Motor neuron (in vitro differentiated cells): ENCODE results near the gene ZFC3H1. TPM values are rescaled to one million over a fixed set of nuclear protein-coding genes. Genes with fewer than 3 reads are reported as not detected.
A peak's percentile ranks its signal among the peaks of the same experiment; 100 is the strongest.

Experiments
- ATAC-seq, 8 experiments: fragments of 200-7000 bp; cut with Tn5 transposase; replicated peaks in 6 of 8; 2 replicates each; pipeline ENCODE4 v1.8.0; 2021; ENCODE audit warnings: mild to moderate bottlenecking in 8 of 8, moderate library complexity in 8 of 8
- H3K27ac ChIP-seq, 2 donors: fragments of 250-450 bp; sonication (Bioruptor Pico); 2 replicates each; pipeline ENCODE4 v1.9.0; 2021; ENCODE audit warnings: antibody characterized with exemption in 2 of 2, mild to moderate bottlenecking in 2 of 2, moderate library complexity in 1 of 2
- H3K4me1 ChIP-seq, 2 donors: fragments of 250-450 bp; sonication (Bioruptor Pico); replicated peaks in 1 of 2; 2 replicates each; pipeline ENCODE4 v1.6.1; 2021; ENCODE audit warnings: antibody characterized with exemption in 2 of 2, mild to moderate bottlenecking in 2 of 2, moderate library complexity in 1 of 2
- H3K4me3 ChIP-seq, 5 donors: fragments of 250-450 bp; sonication (Bioruptor Pico); 2 replicates each; pipeline ENCODE4 v1.9.0; 2021; ENCODE audit warnings: antibody characterized with exemption in 5 of 5, mild to moderate bottlenecking in 5 of 5, moderate library complexity in 4 of 5
- WGBS, 10 experiments: fragments of 450-650 bp; shearing (Covaris generic); methylation state at CpG; one replicate each; pipeline ENCODE4 v1.0.0; 2022; 5-methylcytosine and 5-hydroxymethylcytosine counted together
- in situ Hi-C, 9 experiments: fragments of 400-800 bp; cut with MboI; loops; one replicate each; pipeline ENCODE4 v1.15.0; 2021; ENCODE audit warnings: low sequenced_read_pairs in 9 of 9, low pct_unique_long_range_greater_than_20kb in 2 of 9; ENCODE audit not compliant: unreplicated experiment in 9 of 9
- total RNA-seq, 8 experiments: library from RNA; unstranded; fragments of 300-600 nt; gene quantifications; 2 replicates each; pipeline versions ENCODE4 v1.2.3 to v1.2.4, GENCODE V29; 2022

Gene ZFC3H1
- total RNA-seq, 8 experiments from 2014 or later = 16.8 to 63.4 (median 27.9) TPM

- Histone ChIP-seq H3K4me3 (no peak overlapping the region), H3K4me1 (no peaks in the 10 kb centered on the region), H3K27ac (no peak overlapping the region)
- 92 to 100% (median 100%) methylated on average over 1 to 3 of the region's 3 CpGs for WGBS, 10 experiments
- in situ Hi-C loops = loop anchor here in 2 of 9 experiments (25.0 kb wide), 1 partner anchor 908 kb away; no protein-coding TSS in a partner anchor
- ATAC-seq = no peak
Measured at GRCh38 chr12:71645268-71645667, 18.4 kb downstream of the ZFC3H1 start.

GRCh38 chr12:71642264-71642663 lies 21.4 kb downstream of the ZFC3H1 start:
- Histone ChIP-seq H3K27ac (no peak overlapping the region), H3K4me1 (no peaks in the 10 kb centered on the region), H3K4me3 (no peak overlapping the region)
- in situ Hi-C loops = loop anchor here in 2 of 9 experiments (25.0 kb wide), 1 partner anchor 905 kb away; no protein-coding TSS in a partner anchor
- no peak for ATAC-seq
- WGBS, 10 experiments = 86 to 100% (median 94%) methylated on average over 1 to 2 of the region's 2 CpGs; no CpG with 5 or more reads in 1 of the 10 experiments

GRCh38 chr12:71641390-71641789 lies 22.3 kb downstream of the ZFC3H1 start:
- in situ Hi-C loops = loop anchor here in 2 of 9 experiments (25.0 kb wide), 1 partner anchor 904 kb away; no protein-coding TSS in a partner anchor
- H3K4me3 ChIP-seq = no peak overlapping the region
- 43 to 100% (median 100%) methylated on average over 1 to 2 of the region's 2 CpGs; no CpG with 5 or more reads in 1 of the 10 experiments for WGBS, 10 experiments
- no peak for ATAC-seq
- H3K27ac ChIP-seq = no peak overlapping the region
- no peaks in the 10 kb centered on the region for H3K4me1 ChIP-seq

- no peak overlapping the region for H3K4me3 ChIP-seq
- no peak overlapping the region for H3K27ac ChIP-seq
- in situ Hi-C loops = loop anchor here in 2 of 9 experiments (25.0 kb wide), 1 partner anchor 903 kb away; no protein-coding TSS in a partner anchor
- 90 to 100% (median 100%) methylated on average over 1 to 2 of the region's 2 CpGs; no CpG with 5 or more reads in 3 of the 10 experiments for WGBS, 10 experiments
- H3K4me1 ChIP-seq = no peaks in the 10 kb centered on the region
- ATAC-seq = no peak
Measured at GRCh38 chr12:71640316-71640715, 23.3 kb downstream of the ZFC3H1 start.

GRCh38 chr12:71639341-71639760 lies 24.3 kb downstream of the ZFC3H1 start:
- in situ Hi-C loops = loop anchor here in 2 of 9 experiments (25.0 kb wide), 1 partner anchor 902 kb away; no protein-coding TSS in a partner anchor
- peak in 4 of 8 experiments; percentile 27 to 82 (median 46) for ATAC-seq
- no peaks in the 10 kb centered on the region for H3K4me1 ChIP-seq
- H3K27ac ChIP-seq = no peak overlapping the region
- H3K4me3 ChIP-seq = no peak overlapping the region
- WGBS, 10 experiments = 25 to 100% (median 90%) methylated on average over 1 to 2 of the region's 2 CpGs; no CpG with 5 or more reads in 5 of the 10 experiments

- H3K27ac ChIP-seq = no peak overlapping the region
- in situ Hi-C loops = loop anchor here in 2 of 9 experiments (25.0 kb wide), 1 partner anchor 901 kb away; no protein-coding TSS in a partner anchor
- H3K4me3 ChIP-seq = no peak overlapping the region
- H3K4me1 ChIP-seq = no peaks in the 10 kb centered on the region
- no peak for ATAC-seq
Measured at GRCh38 chr12:71638499-71638898, 25.1 kb downstream of the ZFC3H1 start.

- Histone ChIP-seq H3K27ac (no peak overlapping the region), H3K4me3 (no peak overlapping the region), H3K4me1 (no peaks in the 10 kb centered on the region)
- in situ Hi-C loops = loop anchor here in 2 of 9 experiments (25.0 kb wide), 1 partner anchor 899 kb away; no protein-coding TSS in a partner anchor
- WGBS, 10 experiments = 0 to 80% (median 54%) methylated on average over 1 to 3 of the region's 3 CpGs
- ATAC-seq = peak in 3 of 8 experiments; percentile 28 to 50 (median 38)
Measured at GRCh38 chr12:71636704-71637115, 26.9 kb downstream of the ZFC3H1 start.

- Histone ChIP-seq H3K4me3 (no peak overlapping the region), H3K27ac (no peak overlapping the region), H3K4me1 (no peaks in the 10 kb centered on the region)
- 63 to 100% (median 100%) methylated on average over 1 to 2 of the region's 2 CpGs; no CpG with 5 or more reads in 1 of the 10 experiments for WGBS, 10 experiments
- ATAC-seq = no peak
- in situ Hi-C loops = loop anchor here in 2 of 9 experiments (25.0 kb wide), 1 partner anchor 890 kb away; no protein-coding TSS in a partner anchor
Measured at GRCh38 chr12:71627438-71628002, 36.1 kb downstream of the ZFC3H1 start.

- no peak overlapping the region for H3K27ac ChIP-seq
- peak in 1 of 8 experiments; percentile 52 for ATAC-seq
- H3K4me1 ChIP-seq = no peaks in the 10 kb centered on the region
- 10 to 93% (median 79%) methylated on average over 1 to 3 of the region's 3 CpGs for WGBS, 10 experiments
- in situ Hi-C loops = loop anchor here in 2 of 9 experiments (25.0 kb wide), 1 partner anchor 889 kb away; no protein-coding TSS in a partner anchor
- no peak overlapping the region for H3K4me3 ChIP-seq
Measured at GRCh38 chr12:71626768-71627167, 36.9 kb downstream of the ZFC3H1 start.

- WGBS, 10 experiments = 72 to 100% (median 91%) methylated on average over 1 to 5 of the region's 5 CpGs
- in situ Hi-C loops = loop anchor here in 2 of 9 experiments (25.0 kb wide), 1 partner anchor 889 kb away; no protein-coding TSS in a partner anchor
- ATAC-seq = no peak
- no peaks in the 10 kb centered on the region for H3K4me1 ChIP-seq
- no peak overlapping the region for H3K4me3 ChIP-seq
- H3K27ac ChIP-seq = no peak overlapping the region
Measured at GRCh38 chr12:71626098-71626497, 37.5 kb downstream of the ZFC3H1 start.

GRCh38 chr12:71625476-71625875 lies 38.2 kb downstream of the ZFC3H1 start:
- ATAC-seq = no peak
- no peaks in the 10 kb centered on the region for H3K4me1 ChIP-seq
- 72 to 100% (median 92%) methylated on average over 1 to 2 of the region's 2 CpGs; no CpG with 5 or more reads in 7 of the 10 experiments for WGBS, 10 experiments
- in situ Hi-C loops = loop anchor here in 2 of 9 experiments (25.0 kb wide), 1 partner anchor 888 kb away; no protein-coding TSS in a partner anchor
- no peak overlapping the region for H3K27ac ChIP-seq
- H3K4me3 ChIP-seq = no peak overlapping the region

GRCh38 chr12:71621938-71622337 lies 41.7 kb downstream of the ZFC3H1 start:
- Histone ChIP-seq H3K27ac (no peak overlapping the region), H3K4me1 (no peaks in the 10 kb centered on the region), H3K4me3 (no peak overlapping the region)
- in situ Hi-C loops = no loop called here
- no peak for ATAC-seq
- WGBS, 10 experiments = 80 to 100% (median 94%) methylated on average over 1 of the region's 1 CpG; no CpG with 5 or more reads in 2 of the 10 experiments

- Histone ChIP-seq H3K4me1 (no peaks in the 10 kb centered on the region), H3K4me3 (no peak overlapping the region), H3K27ac (no peak overlapping the region)
- in situ Hi-C loops = no loop called here
- no peak for ATAC-seq
- 76 to 100% (median 94%) methylated on average over 1 to 6 of the region's 6 CpGs; no CpG with 5 or more reads in 1 of the 10 experiments for WGBS, 10 experiments
Measured at GRCh38 chr12:71610031-71610795, 53.4 kb downstream of the ZFC3H1 start.
